ENCODE measurements around the gene OR2B3. TPM values are rescaled to one million over a fixed set of nuclear protein-coding genes. Genes with fewer than 3 reads are reported as not detected.
"Not testable (repeated sequence)": the region's sequence is repeated elsewhere in the genome, so short reads cannot be mapped to it uniquely, and the experiment has no call there.

Gene OR2B3, protein sequence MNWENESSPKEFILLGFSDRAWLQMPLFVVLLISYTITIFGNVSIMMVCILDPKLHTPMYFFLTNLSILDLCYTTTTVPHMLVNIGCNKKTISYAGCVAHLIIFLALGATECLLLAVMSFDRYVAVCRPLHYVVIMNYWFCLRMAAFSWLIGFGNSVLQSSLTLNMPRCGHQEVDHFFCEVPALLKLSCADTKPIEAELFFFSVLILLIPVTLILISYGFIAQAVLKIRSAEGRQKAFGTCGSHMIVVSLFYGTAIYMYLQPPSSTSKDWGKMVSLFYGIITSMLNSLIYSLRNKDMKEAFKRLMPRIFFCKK
- not detected in 2 replicates for total RNA-seq

DNA sequence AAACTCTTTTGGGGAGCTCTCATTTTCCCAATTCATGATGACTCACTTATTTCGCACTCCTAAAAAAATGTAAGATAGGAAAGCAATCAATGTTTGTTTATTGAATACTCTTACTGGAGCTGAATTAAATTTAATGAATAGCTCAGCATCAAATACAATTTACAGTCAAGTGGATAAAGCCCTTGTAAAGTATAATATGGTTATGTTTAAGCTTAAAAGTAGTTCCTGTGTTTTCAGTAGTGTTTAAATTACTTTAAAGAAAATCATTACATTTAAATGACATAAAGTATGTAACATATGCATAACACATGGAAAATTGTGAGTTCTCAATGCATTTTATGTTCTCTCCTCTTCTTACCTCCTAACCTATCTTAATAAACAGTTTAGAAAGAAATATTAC, at the start of gene OR2B3:
OR2B3 (minus strand) TSS at position 101 of the 400 bp plus-strand sequence; CDS start at position 36, 65 bp downstream.
- DNase-seq: no peak

DNA sequence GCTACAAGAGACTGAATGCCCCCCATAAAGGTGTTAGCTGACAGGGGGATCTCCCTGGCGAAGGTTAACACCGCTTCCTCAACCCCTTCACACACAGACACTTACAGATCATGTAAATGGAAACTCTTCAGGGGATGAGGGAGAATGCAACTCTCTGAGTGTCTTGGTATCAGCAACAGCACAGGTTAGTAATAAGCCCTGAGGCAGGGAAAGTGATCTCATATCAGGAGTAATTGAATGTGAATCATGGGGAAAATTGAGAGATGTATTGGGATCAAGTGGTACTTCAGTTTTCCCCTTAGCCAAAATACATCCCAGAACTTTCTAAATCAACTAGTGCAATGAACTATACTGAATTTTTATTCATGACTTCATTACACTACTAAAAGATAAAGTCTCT, 44.6 kb upstream of the OR2B3 start:
- no peak for DNase-seq

DNA sequence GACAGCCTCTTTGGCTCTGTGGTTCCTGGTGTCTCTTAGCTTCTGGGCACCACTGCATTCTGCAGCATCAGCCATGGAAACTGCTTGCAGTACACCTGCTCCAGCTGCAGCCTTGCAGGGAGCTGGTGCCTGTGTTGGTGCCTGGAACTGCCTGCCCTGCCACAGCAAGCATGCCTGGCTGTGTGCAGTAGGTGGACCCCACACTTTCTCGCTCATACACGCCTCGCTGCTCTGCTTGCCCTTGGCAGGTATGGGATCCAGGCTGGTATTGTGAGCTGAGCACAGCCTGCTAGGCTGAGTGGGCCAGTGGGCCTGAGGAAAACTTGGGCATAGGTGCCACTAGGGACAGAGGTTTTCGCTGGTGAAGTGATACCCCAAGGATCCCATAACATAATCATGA, 43.5 kb upstream of the OR2B3 start:
- no peak for DNase-seq

DNA sequence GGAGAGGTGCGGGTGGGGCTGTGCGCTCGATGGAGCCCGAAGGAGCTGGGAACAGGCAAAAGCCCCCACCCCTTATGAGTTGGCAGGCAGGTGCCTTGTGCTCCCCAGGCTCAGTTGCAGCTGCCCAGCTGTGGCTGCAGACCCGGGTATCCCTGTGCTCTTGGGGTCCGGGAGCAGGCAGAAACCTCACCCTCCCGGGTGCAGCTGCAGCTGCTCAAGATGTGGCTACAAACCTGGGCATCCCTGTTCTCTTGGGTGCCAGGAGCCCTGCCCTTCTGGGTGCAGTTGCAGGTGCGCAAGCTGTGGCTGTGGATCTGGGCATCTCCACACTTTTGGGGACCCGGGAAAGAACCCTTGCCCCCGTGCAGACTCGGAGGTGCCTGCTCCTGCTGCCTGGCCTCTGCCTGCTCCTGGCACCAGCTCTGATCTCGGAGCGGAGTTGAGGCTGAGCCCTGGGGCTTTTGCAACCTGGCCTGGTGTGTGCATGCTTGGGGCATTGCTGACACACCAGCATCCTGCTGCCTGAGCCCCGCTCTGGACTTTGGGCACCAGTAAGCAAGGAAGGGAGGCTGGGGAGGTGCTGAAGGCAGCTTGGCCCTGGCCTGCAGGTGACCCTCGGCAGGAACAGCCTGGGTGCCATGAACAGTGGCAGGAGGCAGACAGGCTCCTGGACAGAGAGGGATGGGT, 42.4 kb upstream of the OR2B3 start:
- DNase-seq: no peak

DNA sequence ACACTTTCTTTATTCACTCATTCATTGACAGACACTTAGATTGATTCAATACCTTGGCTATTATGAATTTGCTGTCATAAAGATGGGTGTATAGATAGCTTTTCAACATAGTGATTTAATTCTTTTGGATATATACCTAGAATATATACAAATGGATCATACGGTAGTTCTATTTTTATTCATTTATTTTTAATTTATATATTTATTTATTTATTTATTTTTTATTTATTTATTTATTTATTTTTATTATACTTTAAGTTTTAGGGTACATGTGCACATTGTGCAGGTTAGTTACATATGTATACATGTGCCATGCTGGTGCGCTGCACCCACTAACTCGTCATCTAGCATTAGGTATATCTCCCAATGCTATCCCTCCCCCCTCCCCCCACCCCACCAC, 27.9 kb upstream of the OR2B3 start:
- DNase-seq: not testable (repeated sequence)

DNA sequence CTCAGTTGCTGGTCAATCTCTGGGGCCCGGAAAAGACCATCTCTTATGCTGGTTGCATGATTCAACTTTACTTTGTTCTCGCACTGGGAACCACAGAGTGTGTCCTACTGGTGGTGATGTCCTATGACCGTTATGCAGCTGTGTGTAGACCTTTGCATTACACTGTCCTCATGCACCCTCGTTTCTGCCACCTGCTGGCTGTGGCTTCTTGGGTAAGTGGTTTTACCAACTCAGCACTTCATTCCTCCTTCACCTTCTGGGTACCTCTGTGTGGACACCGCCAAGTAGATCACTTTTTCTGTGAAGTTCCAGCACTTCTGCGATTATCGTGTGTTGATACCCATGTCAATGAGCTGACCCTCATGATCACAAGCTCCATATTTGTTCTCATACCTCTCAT, 25.0 kb upstream of the OR2B3 start:
- DNase-seq: no peak

DNA sequence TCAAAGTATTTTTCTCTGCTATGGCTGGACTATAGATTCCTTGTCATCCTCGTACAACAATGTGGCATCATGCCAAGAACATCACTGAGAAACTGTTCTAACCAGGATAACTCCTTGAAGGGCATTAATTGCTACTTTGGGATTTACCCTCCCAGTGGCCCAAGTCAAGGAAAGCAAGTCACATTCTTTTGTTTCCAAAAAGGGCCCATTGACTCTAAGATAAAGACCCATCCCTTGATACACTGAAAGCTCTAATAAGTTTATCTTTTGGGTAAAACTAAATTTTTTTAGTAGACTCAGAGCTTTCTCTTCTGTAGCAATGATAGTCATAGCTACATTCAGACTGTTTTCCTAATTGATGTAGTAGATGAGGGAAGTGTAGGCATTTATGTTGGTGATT, 20.6 kb upstream of the OR2B3 start, which contains the start of gene OR2J3:
OR2J3 (plus strand) TSS at position 301 of the 400 bp plus-strand sequence. CDS start 3,833 bp downstream, outside the sequence.
- no peak for DNase-seq

DNA sequence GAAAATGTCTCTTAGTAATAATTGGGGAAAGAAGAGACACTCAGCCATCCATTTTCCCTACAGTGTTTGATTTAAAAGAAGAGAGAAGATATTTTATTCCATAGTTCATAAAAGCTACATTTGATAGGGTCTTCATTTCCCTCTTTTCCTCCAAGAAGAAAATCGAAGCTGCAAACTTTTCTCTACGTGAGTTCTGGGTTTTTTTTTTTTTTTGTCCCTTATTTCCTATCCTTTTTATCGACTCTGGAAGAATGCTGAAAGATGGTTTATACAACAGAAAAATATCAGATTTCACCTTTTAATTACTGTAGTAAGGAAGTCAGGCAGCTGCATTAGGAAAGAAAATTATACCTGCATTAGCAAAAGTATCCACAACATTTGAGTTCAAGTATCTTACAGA, 12.1 kb upstream of the OR2B3 start, which contains the start of gene OR2J1:
OR2J1 (plus strand) TSS at position 301 of the 400 bp plus-strand sequence. CDS start 1,453 bp downstream, outside the sequence.
- DNase-seq: no peak

DNA sequence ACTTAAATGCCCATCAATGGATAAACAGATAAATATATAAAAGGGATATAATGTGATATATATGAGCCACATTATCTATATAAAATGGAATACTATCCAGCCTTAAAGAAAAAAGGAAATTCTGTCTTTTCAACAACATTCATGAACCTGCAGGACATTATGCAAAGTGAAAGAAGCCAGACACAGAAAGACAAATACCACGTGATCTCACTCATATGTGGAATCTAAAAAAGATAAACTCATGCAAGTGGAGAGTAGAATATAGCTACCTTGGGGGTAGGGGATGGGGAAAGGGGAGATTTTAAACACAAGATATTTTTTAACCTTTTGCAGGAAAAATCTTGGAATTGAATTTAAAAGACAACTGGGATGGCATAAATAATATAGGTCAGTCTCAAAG, 10.7 kb upstream of the OR2B3 start:
- DNase-seq: no peak

DNA sequence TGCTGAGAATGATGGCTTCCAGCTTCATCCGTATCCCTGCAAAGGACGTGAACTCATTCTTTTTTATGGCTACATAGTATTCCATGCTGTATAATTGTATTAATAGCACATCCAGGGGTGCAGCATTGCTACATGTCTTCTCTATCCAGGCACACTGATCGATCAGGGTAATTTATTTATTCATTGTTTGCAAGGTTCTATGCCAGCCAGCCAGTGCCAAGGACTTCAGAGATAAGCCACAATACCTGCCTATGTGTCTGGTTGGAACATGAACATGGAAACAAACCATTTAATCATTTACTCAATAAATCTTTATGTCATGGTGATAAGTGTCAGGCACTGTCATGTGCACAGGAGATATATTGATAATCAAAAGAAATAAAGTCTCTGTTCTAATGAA, 5.8 kb upstream of the OR2B3 start:
- DNase-seq: no peak

DNA sequence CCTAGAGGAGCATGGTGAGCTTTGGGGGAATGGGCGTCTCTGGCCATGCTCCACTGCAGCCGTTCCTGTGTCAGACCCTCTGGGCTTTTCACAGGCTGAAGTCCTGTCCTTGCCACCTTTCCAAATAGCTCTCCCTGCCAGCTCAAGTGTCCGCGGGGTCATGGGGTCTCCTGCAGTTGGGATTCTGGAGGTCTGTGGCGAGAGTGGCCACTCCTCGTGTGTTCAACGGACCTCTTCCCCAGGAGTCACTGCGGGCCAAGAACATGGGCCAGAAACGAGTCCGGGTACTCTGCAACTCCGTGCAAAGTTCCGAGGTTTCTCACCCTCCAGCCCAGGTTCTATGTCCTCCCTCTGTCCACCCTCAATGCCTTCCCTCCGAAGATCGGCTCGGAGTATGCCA, 4.7 kb downstream of the OR2B3 start:
- DNase-seq: no peak

DNA sequence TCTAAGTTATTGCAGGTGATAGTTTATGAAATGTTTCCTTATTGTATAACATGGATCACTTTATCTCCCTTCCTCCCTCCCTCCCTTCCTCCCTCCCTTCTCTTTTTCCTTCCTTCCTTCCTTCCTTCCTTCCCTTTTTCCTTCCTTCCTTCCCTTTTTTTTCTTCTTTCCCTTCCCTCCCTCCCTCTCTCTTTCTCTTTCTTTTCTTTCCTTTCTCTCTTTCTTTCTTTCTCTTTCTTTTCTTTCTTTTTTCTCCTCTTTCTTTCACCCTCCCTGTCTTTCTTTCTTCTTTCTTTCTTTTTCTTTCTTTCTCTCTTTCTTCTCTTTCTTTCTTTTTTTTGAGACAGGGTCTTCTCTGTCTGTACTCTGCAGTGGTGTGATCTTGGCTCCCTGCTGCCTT, 5.8 kb downstream of the OR2B3 start:
- DNase-seq: no peak

DNA sequence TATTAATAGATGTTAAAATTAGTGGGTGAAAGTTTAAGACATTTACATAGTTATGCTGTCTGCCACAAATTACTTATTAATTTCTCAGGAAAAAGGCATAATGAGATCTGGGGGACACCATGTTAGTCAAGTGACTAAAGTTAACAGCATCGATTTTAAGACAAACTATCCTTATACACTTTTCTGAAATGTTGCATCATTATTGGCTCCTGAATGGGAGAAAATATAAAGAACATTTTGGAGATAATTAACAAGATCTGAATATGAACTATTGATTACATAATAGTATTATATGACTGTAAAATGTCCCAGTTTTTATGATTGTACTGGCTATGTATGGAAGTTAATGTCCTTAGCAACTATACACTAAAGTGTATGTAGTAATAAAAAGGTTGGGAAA, 7.9 kb downstream of the OR2B3 start:
- DNase-seq: no peak

DNA sequence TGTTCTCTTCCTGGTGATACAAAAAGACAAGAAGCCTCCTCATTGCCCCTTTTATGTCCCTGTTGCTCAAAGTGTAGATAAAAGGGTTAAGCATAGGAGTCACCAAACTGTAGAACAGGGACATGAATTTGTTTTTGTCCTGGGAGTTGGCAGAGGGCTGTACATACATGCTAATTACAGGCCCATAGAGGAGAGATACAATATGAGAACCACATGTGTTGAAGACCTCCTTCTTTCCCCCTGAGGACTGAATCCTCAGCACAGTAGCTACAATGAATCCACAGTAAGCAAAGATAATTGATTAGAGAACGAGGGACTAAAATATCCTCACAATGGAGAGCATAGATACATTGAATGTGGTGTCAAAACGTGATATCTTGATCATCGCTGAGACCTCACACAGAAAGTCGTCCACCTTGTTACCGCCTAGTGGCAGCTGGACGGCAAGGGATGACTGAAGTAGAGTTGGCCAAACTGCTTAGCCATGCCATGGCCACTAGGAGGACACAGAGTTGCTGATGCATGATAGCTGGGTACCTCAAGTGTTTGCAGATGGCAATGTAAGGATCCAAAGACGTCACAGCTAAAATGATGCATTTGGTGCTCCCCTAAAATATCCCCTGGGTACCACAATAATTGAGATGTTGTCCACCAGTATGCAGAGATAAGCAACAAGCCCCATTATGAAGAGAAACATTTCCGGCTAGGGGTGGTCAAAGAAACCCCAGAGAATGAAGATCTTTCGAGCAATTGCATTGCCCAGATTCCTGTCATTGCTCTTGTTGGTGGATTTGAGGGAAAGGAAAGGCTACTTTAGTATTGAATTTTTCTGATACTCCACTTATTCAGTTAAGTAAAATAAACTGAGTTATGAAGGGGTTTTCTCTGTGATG, 15.0 kb downstream of the OR2B3 start:
- DNase-seq: peak; percentile 48

DNA sequence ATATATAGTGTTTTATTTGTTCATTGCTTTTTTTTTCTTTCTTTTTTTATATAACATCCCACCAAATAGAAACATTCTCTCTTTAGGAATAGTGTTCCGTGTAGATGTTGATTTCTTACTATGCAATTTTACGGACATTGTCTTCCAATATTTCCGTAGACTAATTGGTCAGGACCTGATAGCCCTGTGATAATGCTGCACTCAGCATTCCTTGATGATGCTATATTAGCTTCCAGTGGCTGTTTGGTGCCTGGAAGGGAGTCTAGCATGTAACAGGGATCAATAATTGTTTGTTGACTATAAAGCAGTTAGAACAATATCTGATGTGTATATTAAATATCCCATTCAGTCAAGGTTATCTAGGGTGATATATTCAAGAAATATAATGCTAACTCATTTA, 35.4 kb downstream of the OR2B3 start:
- DNase-seq: no peak

DNA sequence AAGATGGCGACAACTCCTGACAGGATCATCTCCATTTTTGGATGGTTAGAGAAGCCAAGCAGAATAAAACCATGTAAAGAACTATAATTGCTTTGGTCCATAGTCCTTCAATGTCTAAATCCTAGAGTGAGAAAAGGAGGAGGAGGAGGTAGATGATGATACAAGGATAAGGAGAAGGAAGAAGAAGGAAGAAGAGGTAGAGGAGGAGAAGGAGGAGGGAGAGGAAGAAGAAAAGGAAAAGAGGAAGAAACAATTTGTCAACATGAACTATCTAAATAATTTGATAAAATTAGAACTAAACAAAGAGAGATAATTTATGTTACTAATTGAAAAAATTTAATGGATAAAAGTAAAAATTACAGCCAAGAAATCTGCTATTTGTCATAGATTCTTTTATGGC, 42.0 kb downstream of the OR2B3 start, which contains the start of gene OR2W1:
OR2W1 (minus strand) TSS at position 101 of the 400 bp plus-strand sequence; CDS start at position 101, 0 bp downstream.
- DNase-seq: no peak

Other genes with a start within 250 kb of the OR2B3 start
- 72.9 and 83.0 TPM in 2 replicates for gene TRIM27, start 163.3 kb downstream of the OR2B3 start, total RNA-seq
- 0.17 and 0.28 TPM in 2 replicates for gene ZNF311, start 82.0 kb downstream of the OR2B3 start, total RNA-seq
- not detected in 2 replicates for gene OR2W1, start 42.1 kb downstream of the OR2B3 start, total RNA-seq
- gene OR2J1, start 12.2 kb upstream of the OR2B3 start, total RNA-seq: not detected in 2 replicates
- gene OR2J3, start 20.7 kb upstream of the OR2B3 start, total RNA-seq: not detected in 2 replicates
- not detected in 2 replicates for gene OR2J2, start 83.6 kb upstream of the OR2B3 start, total RNA-seq
- not detected in 2 replicates for gene OR14J1, start 214.4 kb upstream of the OR2B3 start, total RNA-seq

Measured in dermis blood vessel endothelial cell (primary cell).